LHCN-M2 (cell line): ENCODE measurements around the gene EREG. TPM values are rescaled to one million over a fixed set of nuclear protein-coding genes. Genes with fewer than 3 reads are reported as not detected.
"Not testable (repeated sequence)": the region's sequence is repeated elsewhere in the genome, so short reads cannot be mapped to it uniquely, and the experiment has no call there.

Experiments used
- DNase-seq: peaks from one replicate; pipeline ENCODE4 v3.0.0-alpha.2; 2012; ENCODE audit warnings: low read depth
- total RNA-seq: library from RNA; depleted of rRNA; stranded (reverse); fragments of >200 nt; gene quantifications from 2 replicates; pipeline ENCODE4 v1.2.3, GENCODE V29; 2014

Gene EREG
- total RNA-seq, 1 experiment from 2014 or later, result 4.1 TPM

GRCh38 chr4:74387790-74388189, 22.8 kb downstream of the EREG start:
- DNase-seq, result no peak

- DNase-seq, result no peak
Measured at GRCh38 chr4:74389494-74389893, 24.5 kb downstream of the EREG start.

GRCh38 chr4:74390677-74391076, 25.7 kb downstream of the EREG start:
- DNase-seq, result no peak

- no peak for DNase-seq
Measured at GRCh38 chr4:74391346-74391745, 26.4 kb downstream of the EREG start.

GRCh38 chr4:74391890-74392475, 27.0 kb downstream of the EREG start:
- DNase-seq, result no peak

- peak; percentile 43 for DNase-seq
Measured at GRCh38 chr4:74394476-74395136, 29.7 kb downstream of the EREG start.

GRCh38 chr4:74395633-74396032, 30.7 kb downstream of the EREG start:
- peak; percentile 35 for DNase-seq

GRCh38 chr4:74397748-74398426, 32.9 kb downstream of the EREG start:
- no peak for DNase-seq

GRCh38 chr4:74398894-74399589, 34.1 kb downstream of the EREG start:
- not testable (repeated sequence) for DNase-seq

- no peak for DNase-seq
Measured at GRCh38 chr4:74400395-74400794, 35.5 kb downstream of the EREG start.

- no peak for DNase-seq
Measured at GRCh38 chr4:74402692-74403456, 37.9 kb downstream of the EREG start.

- no peak for DNase-seq
Measured at GRCh38 chr4:74407891-74408290, 42.9 kb downstream of the EREG start.

- no peak for DNase-seq
Measured at GRCh38 chr4:74408639-74409038, 43.7 kb downstream of the EREG start.

- DNase-seq, result peak; percentile 28
Measured at GRCh38 chr4:74410272-74410671, 45.3 kb downstream of the EREG start.

GRCh38 chr4:74412225-74412624, 47.3 kb downstream of the EREG start:
- no peak for DNase-seq

GRCh38 chr4:74413265-74413664, 48.3 kb downstream of the EREG start:
- no peak for DNase-seq

GRCh38 chr4:74414149-74414809, 49.3 kb downstream of the EREG start:
- DNase-seq, result no peak

GRCh38 chr4:74415602-74416300, 50.8 kb downstream of the EREG start:
- DNase-seq, result no peak

GRCh38 chr4:74418063-74418670, 53.2 kb downstream of the EREG start:
- peak; percentile 88 for DNase-seq

GRCh38 chr4:74420863-74421262, 55.9 kb downstream of the EREG start:
- DNase-seq, result peak; percentile 83
